SU-DHL-6 (cell line): ENCODE data around the gene CEP135.

ENCODE experiments used
- CTCF ChIP-seq: fragments of 200-600 bp; sonication (generic); IDR thresholded peaks from one replicate; pipeline ENCODE4 v1.5.1; 2017; ENCODE audit warnings: antibody characterized with exemption, mild to moderate bottlenecking, low read length, moderate library complexity; ENCODE audit not compliant: insufficient read depth, poor library complexity, severe bottlenecking
- EZH2phosphoT487 ChIP-seq: fragments of 200-600 bp; sonication (generic), shearing (Covaris generic); conservative IDR thresholded peaks from 2 replicates; pipeline ENCODE4 v1.6.1; 2018; ENCODE audit warnings: mild to moderate bottlenecking, antibody characterized with exemption, low read length, moderate library complexity, mixed read lengths

- TF ChIP-seq CTCF, result no peak
- no peak for TF ChIP-seq EZH2phosphoT487
Measured at GRCh38 chr4:56080384-56080783, 131.6 kb downstream of the CEP135 start.
